ENCODE data around the gene ERFL.

- TF ChIP-seq CTCF (conservative IDR thresholded peaks at IDR 0.05 in 1 of 2, IDR thresholded peaks at IDR 0.05 in 1 of 2; ENCODE audit: extremely low read depth in 1 of 2, insufficient read depth in 1 of 2, low read depth in 1 of 2, low read length in 2 of 2) (no peak), EZH2 (IDR thresholded peaks at IDR 0.05; ENCODE audit: borderline replicate concordance, low read length) (no peak)
These were observed 7.6 kb upstream of the ERFL start for GRCh38 chr19:41935760-41936415.

All from mammary epithelial cell (primary cell).